ENCODE measurements around the gene TNFAIP8. TPM values are rescaled to one million over a fixed set of nuclear protein-coding genes. Genes with fewer than 3 reads are reported as not detected.

The TNFAIP8 gene
- total and polyA plus RNA-seq, 9 of the 15 experiments (the other 6 are each of a cell fraction or from before 2014, with no cell fraction given), result 29.9 to 52.2 (median 44.8) TPM

DNA sequence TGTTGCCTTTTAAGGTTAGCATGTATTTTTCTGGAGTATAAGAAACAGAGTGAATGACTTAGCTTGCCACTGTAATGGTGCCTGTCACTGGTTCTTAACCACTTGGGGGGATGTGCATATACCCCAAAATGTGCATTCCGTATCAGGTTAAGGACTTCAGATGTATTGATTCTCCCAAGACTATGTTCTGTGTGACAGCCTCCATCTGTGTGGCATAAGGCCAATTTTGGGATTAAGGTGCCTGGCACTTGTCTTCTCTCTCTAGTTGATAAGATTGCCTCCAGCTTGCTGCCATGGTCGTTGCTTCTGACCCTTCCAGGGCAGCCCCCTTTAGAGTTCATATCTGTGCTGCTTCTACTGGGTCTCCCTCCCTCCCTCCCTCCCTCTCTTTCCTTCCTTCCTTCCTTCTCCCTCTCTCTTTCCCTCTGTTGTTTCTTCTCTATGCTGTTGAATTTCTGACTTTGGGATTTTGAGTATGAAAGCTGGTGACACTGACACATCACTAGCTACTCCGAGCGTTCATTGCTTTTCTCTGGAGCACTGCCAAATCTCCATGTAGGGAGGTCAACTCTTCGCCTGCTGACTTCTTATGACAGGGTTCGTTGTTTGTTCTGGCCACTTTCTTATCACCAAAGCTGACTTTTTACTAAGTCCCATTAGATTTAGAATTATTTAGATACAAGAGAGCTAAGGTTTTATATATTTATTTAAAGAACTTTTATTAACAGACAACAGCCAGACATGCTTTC, 31.0 kb downstream of the TNFAIP8 start (continued):
- TF ChIP-seq, protein P1, sequence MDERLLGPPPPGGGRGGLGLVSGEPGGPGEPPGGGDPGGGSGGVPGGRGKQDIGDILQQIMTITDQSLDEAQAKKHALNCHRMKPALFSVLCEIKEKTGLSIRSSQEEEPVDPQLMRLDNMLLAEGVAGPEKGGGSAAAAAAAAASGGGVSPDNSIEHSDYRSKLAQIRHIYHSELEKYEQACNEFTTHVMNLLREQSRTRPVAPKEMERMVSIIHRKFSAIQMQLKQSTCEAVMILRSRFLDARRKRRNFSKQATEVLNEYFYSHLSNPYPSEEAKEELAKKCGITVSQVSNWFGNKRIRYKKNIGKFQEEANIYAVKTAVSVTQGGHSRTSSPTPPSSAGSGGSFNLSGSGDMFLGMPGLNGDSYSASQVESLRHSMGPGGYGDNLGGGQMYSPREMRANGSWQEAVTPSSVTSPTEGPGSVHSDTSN (CRISPR knock-in tag; IDR thresholded peaks at IDR 0.05; ENCODE audit: low read depth), result no peak
- TF ChIP-seq, protein P1 (tag; conservative IDR thresholded peaks at IDR 0.05; ENCODE audit: low read depth), result 0 out of 2 replicates have a peak, but pooled peaks have one; percentile 19
- TF ChIP-seq SMARCE1 (IDR thresholded peaks at IDR 0.05) (0 out of 2 replicates have a peak, but pooled peaks have one; percentile 37), EHMT2 (IDR thresholded peaks at IDR 0.05) (0 out of 2 replicates have a peak, but pooled peaks have one; percentile 53), SMARCA4 (IDR thresholded peaks at IDR 0.05) (0 out of 2 replicates have a peak, but pooled peaks have one; percentile 14), ZNF197 (CRISPR knock-in tag; IDR thresholded peaks at IDR 0.05; ENCODE audit: low read depth) (no peak), SRF (CRISPR knock-in tag; IDR thresholded peaks at IDR 0.05) (peak in 1 of 2 experiments; percentile 53; a peak in 2 of 4 replicates), CBX1 (IDR thresholded peaks at IDR 0.05; ENCODE audit: low read depth) (no peak), SETDB1 (IDR thresholded peaks at IDR 0.05; ENCODE audit: low read length) (no peak), MEF2A (IDR thresholded peaks at IDR 0.05; ENCODE audit: control insufficient read depth, low read depth, low read length) (no peak), ADNP (tag; IDR thresholded peaks at IDR 0.05) (no peak; the same call in 1 of the 2 replicates), MEIS2 (IDR thresholded peaks at IDR 0.05; ENCODE audit: partially characterized antibody) (peak; percentile 38), HDAC1 (IDR thresholded peaks at IDR 0.05) (0 out of 4 replicates have a peak, but pooled peaks of 1 of the 2 experiments have one; percentile 16), SMAD1 (IDR thresholded peaks at IDR 0.05; ENCODE audit: low read depth, low read length, partially characterized antibody) (no peak), NR4A1 (CRISPR knock-in tag; IDR thresholded peaks at IDR 0.05) (no peak), NR4A1 (tag; IDR thresholded peaks at IDR 0.05) (no peak), ZSCAN32 (CRISPR knock-in tag; IDR thresholded peaks at IDR 0.05) (no peak)
- TF ChIP-seq, protein P2, sequence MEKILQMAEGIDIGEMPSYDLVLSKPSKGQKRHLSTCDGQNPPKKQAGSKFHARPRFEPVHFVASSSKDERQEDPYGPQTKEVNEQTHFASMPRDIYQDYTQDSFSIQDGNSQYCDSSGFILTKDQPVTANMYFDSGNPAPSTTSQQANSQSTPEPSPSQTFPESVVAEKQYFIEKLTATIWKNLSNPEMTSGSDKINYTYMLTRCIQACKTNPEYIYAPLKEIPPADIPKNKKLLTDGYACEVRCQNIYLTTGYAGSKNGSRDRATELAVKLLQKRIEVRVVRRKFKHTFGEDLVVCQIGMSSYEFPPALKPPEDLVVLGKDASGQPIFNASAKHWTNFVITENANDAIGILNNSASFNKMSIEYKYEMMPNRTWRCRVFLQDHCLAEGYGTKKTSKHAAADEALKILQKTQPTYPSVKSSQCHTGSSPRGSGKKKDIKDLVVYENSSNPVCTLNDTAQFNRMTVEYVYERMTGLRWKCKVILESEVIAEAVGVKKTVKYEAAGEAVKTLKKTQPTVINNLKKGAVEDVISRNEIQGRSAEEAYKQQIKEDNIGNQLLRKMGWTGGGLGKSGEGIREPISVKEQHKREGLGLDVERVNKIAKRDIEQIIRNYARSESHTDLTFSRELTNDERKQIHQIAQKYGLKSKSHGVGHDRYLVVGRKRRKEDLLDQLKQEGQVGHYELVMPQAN (IDR thresholded peaks at IDR 0.05; ENCODE audit: borderline replicate concordance), result no peak
- TF ChIP-seq, protein P3, sequence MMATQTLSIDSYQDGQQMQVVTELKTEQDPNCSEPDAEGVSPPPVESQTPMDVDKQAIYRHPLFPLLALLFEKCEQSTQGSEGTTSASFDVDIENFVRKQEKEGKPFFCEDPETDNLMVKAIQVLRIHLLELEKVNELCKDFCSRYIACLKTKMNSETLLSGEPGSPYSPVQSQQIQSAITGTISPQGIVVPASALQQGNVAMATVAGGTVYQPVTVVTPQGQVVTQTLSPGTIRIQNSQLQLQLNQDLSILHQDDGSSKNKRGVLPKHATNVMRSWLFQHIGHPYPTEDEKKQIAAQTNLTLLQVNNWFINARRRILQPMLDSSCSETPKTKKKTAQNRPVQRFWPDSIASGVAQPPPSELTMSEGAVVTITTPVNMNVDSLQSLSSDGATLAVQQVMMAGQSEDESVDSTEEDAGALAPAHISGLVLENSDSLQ (IDR thresholded peaks at IDR 0.05), result peak; percentile 48
- TF ChIP-seq, protein P4, sequence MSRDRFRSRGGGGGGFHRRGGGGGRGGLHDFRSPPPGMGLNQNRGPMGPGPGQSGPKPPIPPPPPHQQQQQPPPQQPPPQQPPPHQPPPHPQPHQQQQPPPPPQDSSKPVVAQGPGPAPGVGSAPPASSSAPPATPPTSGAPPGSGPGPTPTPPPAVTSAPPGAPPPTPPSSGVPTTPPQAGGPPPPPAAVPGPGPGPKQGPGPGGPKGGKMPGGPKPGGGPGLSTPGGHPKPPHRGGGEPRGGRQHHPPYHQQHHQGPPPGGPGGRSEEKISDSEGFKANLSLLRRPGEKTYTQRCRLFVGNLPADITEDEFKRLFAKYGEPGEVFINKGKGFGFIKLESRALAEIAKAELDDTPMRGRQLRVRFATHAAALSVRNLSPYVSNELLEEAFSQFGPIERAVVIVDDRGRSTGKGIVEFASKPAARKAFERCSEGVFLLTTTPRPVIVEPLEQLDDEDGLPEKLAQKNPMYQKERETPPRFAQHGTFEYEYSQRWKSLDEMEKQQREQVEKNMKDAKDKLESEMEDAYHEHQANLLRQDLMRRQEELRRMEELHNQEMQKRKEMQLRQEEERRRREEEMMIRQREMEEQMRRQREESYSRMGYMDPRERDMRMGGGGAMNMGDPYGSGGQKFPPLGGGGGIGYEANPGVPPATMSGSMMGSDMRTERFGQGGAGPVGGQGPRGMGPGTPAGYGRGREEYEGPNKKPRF (IDR thresholded peaks at IDR 0.05; ENCODE audit: low read depth, low read length), result no peak
